Measurements from ENCODE around the gene OTOG.

DNA sequence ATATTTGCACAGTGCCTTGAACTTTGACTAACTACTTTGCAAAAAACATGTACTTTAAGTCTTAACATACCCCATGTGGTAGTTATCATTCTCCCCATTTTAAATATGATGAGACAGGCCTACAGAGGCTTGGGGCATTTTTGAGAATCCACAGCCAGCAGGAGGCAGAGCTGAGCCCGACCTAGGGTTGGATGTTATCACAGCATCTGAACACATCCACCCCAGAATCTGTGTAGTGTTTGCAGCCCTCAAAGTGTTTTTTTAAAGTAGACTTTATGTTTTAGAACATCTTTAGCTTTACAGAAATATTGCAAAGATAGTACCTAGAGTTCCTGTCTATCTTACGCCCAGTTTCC lies 17.6 kb downstream of the OTOG start:
- no peak for TF ChIP-seq POLR2A (IDR thresholded peaks at IDR 0.05)
- no peak for TF ChIP-seq CTCF (IDR thresholded peaks at IDR 0.05)

All from ovary (tissue), 3 donors.